ENCODE measurements around the gene COPS9.

- TF ChIP-seq CTCF (IDR thresholded peaks at IDR 0.05) (no peak), POLR2A (IDR thresholded peaks at IDR 0.05) (no peak)
Observed at GRCh38 chr2:240127911-240128607, 8.0 kb downstream of the COPS9 start.
